Fibroblast of skin of abdomen (primary cell): ENCODE measurements around the gene NEK7.
"Not testable (repeated sequence)": the region's sequence is repeated elsewhere in the genome, so short reads cannot be mapped to it uniquely, and the experiment has no call there.

Source experiments
- DNase-seq: peaks from one replicate; pipeline ENCODE4 v3.0.0-alpha.2; 2013

NEK7 gene

DNA sequence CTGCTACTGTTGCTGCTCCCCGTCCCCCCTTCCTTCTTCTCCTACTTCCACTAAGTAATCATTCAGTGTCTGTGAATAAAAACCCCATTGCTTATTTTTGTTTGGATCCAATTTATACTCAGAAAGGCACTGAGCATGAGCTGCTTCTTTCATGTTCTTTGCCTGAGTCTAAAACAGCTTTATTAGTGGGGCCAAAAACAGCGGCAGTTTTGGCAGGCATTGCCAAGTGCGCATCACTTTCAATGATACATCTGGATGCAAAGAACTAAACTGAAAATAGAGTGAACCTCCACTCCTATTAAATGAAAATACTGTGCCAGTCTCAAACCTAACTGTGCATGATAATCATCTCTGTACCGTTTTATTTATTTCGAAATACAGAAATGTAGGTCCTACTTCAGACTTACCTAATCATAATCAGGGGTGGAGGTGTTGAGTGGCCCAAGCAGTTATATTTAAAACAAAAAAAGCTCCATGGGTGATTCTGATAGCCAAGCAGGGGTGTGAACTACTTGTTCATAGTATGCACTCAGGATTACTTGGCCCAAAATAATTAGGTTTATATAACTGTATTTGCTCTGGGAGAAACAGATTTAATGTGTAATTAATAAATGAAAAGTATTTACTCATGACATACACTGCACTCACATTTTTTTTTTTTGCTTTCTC is 48.4 kb downstream of the NEK7 start:
- peak; percentile 23 for DNase-seq

DNA sequence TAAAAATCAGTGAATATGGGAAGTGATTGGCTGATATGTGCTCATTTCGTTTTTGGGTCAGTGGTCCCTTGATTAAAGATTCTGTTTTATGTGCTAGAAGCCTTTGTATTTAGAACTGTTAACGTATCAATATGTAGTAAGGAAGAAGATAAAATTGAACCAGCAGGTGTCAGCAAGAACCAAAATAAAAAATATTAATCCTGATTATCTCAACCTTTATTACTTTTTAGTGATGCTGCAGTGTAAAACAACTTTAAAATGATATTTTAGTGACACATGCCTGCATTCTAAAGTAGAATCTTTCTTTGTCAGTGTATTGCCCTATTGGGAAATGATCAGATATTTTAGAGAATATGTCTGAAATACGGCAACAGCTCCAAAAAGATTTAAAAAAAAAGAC is 49.5 kb downstream of the NEK7 start:
- DNase-seq: no peak

DNA sequence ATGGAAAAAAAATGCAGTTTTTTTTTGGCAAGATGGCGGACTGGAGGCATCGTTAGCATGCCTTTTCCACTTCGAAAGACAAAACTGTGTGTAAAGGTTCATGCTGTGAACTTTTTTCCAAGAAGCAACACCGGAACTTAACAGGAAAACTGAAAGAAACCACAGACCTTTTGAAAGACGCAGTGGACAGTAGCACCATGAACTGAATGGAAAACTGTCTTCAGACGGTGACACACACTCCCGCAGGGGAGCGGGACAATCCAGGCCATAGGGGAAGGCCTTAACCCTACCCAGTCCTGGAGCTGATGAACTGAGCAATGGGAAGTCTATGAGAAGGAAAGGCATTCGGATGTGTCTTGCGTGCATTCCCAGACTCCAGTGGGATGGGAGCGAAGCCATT is 54.9 kb downstream of the NEK7 start:
- no peak for DNase-seq

DNA sequence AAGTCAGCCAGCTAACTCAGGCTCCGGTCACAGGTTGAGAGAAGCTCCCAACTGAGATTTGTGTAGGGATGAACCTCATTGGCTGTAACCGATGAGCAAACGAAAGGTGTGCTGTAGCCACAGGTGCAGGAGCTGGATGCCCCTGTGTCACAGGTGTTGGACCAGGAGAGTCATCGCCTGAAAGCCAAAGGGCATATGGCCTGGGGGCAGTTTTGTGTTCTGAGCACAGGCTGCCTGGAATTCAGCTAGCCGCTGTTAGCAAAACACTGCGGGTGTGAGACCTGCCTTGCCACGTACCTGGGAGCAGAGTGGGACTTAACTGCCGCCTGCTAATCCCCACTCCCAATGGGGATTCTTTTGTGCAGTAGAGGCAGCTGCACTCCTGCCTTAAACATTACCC is 55.3 kb downstream of the NEK7 start:
- no peak for DNase-seq

DNA sequence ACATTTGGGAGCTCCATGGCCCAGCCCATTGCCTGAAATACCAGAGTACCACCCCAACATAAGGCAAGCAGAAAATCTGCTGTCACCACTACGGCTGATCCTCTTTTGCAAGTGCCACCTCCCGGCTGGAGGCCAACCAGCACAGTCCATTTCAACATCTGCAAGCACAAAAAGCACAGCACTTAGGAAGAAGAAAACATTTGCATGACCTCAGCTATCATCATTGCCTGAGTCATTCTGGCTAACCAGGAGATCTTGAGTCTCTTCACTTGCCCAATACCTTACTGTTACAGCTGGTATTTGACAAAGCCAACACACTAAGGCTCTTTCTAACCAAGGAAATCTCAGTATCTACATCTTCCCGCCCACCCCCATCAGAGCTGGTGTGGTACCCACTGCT is 55.9 kb downstream of the NEK7 start:
- DNase-seq: peak; percentile 73

DNA sequence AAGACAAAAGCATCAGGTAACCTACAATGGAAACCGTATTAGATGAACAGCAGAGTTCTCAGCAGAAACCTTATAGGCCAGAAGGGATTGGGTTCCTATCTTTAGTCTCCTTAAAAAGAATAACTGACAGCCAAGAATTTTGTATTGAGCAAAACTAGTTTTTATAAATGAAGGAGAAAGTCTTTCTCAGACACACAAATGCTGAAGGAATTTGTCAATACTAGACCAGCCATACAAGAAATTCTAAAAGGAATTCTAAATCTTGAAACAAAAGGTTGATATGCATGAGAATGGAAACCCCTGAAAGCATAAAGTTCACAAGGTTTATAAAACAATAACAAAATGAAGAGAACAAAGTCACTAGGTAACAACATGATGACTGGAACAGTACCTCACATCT is 58.1 kb downstream of the NEK7 start:
- DNase-seq: no peak

DNA sequence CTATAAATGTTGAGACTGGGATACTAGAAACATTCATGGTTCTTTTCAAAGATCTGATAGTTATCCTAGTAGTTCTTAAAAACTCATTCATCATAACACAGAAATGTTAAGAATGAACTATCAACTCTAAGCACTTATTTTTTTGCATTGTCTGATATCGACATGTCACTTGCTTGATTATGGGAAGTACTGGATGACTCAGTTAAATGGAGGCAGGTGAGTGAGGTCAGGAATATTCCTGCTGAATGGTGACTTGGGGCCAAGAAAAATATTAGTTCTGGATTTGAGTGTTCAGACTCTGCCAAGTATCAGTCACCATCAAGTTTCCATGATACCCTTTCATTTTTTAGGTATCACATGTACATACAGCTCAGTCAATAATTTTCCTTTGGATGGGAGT is 63.6 kb downstream of the NEK7 start:
- peak; percentile 74 for DNase-seq

DNA sequence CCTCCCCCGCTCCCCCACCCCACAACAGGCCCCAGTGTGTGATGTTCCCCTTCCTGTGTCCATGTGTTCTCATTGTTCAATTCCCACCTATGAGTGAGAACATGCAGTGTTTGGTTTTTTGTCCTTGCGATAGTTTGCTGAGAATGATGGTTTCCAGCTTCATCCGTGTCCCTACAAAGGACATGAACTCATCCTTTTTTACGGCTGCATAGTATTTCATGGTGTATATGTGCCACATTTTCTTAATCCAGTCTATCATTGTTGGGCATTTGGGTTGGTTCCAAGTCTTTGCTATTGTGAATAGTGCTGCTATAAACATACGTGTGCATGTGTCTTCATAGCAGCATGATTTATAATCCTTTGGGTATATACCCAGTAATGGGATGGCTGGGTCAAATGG is 70.2 kb downstream of the NEK7 start:
- not testable (repeated sequence) for DNase-seq

DNA sequence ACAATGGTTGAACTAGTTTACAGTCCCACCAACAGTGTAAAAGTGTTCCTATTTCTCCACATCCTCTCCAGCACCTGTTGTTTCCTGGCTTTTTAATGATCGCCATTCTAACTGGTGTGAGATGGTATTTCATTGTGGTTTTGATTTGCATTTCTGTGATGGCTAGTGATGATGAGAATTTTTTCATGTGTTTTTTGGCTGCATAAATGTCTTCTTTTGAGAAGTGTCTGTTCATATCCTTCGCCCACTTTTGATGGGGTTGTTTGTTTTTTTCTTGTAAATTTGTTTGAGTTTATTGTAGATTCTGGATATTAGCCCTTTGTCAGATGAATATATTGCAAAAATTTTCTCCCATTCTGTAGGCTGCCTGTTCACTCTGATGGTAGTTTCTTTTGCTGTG is 70.7 kb downstream of the NEK7 start:
- DNase-seq: not testable (repeated sequence)

DNA sequence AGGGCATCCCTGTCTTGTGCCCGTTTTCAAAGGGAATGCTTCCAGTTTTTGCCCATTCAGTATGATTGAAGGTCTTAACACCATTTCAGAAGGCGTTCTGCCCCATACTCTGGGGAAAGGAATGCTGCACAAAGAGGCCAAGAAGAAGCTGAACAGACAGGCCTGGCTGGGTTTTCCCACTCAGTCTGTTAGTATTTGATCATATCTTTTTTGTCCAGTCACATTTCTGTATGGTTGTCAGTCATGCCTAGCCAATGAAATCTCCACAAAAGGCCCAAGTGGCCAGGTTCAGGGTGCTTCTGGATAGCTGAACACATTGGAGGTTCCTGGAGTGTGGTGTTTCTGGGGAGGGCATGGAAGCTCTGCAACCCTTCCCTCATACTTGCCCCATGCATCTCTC is 72.1 kb downstream of the NEK7 start:
- DNase-seq: no peak

DNA sequence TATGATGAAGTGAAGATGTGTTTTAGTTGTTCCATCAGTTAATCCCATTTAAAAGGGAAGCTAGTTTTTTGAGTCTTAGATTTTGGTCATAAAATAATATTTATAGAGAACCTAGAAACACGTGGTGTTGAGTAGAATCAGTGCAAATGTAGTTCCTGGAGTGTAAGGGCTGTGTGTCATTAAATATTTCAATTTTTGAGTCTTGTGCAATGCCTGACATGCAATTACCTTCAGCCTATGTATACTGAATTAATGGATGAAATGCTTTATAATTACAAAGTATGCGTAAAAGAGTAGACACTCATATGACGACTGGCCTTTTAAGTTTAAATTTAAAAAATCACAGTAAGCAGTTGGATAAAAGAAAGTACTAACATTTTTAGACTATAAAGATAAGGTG is 75.0 kb downstream of the NEK7 start:
- DNase-seq: no peak

DNA sequence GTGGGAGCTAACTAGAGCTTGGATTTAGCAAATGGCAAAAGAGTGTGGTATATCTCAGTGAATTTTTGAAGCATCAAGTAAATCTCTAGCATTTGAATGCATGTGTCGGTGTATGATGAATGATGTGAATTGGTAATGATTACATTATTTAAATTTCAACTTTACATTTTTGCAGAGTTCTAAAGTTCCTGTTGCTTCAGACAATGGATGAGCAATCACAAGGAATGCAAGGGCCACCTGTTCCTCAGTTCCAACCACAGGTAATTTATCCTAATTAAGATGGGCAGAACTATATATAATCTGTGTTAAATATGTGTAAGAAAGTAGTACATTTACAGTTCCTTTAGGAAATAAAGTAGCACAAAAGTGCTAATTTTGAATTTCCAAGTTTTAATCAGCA is 75.6 kb downstream of the NEK7 start:
- peak; percentile 9 for DNase-seq

DNA sequence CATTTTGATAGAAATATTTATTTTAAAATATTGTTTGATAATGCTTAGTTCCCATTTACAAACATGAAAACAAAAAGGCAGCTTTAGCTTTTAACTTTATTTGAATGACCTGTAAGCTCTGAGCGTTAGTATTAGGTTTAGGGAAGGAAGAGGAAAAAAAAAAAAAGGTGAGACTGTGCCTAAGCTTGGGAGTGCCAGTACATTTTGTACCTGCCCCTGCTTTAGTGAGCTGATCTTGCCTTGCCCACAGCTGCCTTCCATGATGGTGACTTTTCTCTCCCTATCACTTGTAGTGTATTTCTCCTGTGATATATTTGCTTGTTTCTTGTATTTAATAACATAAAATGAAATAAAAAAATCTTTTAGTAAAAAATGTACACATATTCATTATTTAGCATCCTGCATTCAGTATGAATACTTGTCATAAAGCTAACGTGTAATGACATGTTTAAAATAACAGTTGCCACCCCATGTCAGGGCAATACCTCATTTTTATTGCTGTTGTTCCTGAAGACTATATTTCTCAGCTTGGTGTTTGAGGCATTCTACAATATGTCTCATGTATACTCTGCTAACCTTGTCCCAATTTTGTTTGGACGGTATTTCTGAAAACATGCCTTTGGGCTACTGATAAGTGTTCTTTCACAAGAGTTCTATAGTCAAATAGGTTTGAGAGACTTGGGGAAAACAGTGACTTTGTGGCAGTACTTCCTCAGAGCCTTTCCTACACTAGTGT is 76.3 kb downstream of the NEK7 start:
- no peak for DNase-seq

DNA sequence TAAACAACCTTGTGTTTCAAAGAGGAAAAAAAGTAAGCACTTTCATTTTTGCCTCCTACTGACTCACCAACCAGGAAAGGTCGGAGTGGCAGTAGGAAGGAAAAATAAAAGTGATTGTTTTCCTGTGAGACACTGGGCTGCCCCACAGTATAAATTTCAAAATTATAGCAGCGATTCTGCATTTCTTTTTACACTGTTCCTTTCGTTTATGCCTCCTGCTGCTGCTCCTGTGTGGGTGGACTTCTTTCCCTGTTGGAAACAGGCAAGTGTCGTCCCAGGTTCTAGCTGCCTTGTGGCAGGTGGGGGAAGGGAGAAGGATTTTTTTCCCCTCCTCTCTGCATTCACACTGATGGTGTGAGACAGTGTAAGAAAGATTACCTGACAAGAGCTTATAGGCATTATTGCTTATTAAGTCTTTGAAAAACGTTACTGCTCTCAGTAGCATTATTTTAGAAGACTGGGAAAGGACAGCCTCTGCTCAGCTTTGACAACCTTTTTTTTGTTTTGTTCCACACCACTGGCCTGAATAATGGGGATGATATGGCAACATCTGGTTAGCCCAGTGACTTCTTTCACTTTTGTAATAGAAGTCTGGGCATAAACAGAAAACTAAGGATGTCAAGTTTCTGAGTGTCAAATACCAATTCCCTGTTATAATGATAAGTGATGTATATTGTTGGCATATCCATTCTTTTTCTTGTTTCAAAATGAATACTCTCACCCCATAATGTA is 77.9 kb downstream of the NEK7 start:
- peak; percentile 13 for DNase-seq

DNA sequence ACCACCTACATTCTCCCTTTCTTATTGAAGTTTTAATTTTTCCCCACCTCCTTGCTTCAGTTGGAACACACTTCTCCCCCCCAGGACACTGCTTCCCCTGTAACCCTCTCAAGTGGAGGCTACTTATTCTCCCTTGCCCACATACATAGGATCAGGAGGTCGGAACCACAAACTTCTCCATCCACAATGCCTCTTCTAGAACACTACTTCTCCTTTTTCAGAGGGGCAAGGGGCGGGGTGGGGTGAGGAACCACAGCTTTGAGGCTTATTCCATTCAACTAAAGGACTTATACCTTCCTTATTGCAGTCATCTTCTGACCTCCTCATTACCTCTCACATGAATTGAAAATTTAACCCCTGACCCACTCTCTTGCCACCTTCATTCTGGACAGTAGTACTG is 81.3 kb downstream of the NEK7 start:
- DNase-seq: no peak

DNA sequence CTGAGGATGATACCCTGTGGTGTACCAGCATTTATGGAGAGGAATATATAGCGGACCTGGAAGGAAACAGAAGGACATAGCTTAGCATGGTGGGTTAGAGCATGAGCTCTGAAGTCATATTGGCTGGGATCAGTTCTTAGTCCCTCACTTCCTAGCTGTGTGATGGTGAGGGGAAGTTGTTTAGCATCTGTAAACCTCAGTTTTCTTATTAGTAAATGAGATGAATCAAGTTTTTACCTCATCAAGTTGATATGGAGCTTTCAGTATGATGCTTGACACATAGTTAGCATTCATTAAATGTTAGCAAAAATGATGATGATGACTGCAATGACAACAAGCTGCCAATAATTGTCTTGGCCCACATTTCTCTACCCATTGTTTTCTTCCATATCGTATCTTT is 84.8 kb downstream of the NEK7 start:
- DNase-seq: no peak

DNA sequence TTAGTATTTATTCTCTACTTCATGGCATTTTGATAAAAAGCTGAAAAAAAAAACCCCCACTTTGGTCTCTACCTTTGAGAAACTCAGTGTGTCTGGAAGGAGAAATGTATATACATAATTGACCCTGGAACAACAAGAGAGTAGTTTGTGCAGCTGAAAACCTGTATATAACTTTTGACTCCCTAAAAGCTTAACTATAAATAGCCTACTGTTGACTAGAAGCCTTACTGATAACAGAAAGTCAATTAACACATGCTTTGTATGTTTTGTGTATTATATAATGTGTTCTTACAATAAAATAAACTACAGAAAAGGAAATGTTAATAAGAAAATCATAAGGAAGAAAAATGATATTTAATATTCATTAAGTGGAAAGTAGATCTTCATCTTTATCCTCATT is 88.0 kb downstream of the NEK7 start:
- no peak for DNase-seq

DNA sequence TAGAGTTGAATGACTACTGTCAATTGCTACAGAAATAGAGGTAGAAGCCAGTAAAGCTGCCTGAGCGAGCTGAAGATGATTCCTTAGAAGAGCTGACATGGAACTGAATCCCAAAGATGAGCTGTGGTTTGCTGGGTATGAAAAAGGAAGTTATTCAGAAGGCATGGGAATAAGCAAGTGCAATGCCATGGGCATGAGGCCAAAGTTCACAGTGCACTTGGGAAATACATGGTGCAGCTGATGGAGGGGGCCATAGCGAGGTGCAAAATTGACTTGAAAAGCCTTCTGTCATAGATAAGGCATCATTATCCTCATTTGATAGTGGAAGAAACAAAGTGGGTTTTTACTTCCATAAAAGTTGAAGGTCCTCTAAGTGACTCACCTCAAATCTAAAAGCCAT is 88.6 kb downstream of the NEK7 start:
- DNase-seq: no peak

DNA sequence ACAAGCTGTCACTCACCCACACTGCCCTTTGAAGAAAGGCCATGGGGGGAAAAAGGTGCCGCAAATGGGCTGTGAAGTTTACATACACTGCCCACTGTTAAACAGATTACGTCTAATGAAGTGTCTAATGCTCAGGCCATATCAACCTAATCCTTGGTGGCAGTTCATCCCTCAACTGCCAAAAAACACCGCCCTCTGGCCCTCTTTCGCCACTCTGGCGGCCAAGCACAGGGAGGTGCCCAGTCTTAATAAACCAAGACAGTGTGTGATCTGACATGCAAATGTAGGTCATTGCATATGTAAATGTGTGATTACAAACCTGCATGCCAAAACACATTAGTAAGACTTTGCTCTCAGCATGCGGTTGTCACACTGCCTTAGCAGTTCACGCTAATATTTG is 89.5 kb downstream of the NEK7 start:
- no peak for DNase-seq

DNA sequence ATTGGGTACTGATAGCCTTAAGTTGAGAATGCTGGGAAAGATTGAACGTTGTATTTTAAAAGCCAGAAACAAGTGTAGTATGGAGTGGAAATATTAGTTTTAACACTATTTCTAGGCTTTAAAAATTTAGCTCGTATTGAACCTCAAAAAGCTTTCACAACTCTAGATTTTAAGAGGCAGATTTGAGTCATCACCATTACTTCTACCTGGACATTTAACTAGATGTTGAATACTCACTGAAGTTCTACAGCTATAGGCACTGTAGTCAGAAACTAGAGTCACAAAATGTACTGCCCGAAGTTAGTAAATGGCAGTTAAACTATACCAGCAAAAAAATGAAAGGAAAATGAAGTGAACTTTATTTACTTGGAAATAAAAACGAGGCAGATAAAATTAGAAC is 96.5 kb downstream of the NEK7 start:
- no peak for DNase-seq

DNA sequence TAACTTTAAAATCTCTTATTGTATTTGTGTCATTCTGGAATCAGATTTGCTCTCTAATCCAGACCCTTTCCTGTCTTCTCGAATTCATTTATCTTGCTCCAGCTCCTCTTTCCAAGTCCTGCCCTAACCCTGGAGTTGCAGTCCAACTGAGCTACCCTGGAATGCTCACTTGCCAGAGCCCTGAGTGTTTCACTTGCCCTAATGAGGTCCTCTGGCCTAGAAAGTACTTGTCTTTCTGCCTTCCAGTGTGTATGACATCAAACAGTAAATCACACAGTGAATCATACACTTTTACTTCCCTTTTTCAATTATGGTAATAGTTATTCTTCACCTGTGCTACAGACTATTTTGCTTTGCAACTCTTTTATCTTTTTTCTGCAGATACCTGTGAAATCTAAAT is 96.9 kb downstream of the NEK7 start:
- peak; percentile 66 for DNase-seq

DNA sequence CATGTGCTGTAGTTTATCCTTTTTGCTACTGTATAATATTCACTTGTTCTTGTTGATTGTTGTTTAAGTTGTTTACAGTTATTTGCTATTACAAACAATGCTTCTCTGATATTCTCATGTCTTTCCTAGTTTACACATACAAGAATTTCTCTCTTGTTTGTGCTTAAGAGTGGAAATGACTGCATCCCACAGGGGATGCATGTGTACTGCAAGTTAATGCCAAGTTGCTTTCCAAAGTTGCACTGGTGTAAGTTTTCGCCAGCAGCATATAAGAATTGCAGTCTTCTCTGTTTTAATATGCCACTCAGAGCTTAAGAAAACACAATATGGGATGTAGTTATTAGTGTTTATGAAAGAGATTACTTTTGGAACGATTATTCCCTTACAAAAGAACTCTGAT is 97.7 kb downstream of the NEK7 start:
- no peak for DNase-seq

DNA sequence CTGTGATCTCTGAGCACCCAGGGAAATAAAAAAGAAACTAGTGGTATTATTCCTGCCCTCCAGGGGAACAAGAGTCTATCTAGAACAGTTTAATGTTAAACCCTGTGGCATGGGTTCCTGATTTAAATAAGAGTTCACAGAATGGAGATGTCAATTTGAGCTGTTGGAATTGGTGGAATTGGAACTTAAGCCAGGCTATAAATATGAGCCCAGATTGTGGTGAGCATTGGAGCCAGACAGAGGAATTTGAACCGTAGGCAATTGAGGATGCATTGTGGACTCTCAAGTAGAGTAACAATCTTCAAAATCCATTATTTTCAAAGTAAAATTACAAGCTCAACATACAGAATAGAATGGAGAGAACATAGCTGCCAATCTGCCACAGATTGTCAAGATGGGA is 98.2 kb downstream of the NEK7 start:
- DNase-seq: peak; percentile 30

DNA sequence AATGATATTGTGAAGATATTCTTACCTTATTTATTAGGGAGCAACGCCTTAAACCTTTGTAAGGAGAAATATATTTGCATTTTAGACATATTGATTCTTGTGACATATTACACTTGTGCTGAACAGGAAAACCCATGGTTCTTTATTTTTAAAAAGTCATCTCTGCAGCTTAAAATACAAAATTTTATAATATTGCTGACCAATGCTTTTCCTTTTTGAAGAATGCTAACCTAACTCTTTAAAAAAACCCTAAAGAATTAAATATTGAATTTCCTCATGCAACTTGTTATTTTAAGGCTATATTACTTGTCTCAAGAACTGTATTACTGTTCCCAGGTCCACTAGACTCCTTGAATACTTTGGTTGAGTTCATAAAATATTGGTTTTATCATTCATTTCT is 99.0 kb downstream of the NEK7 start:
- DNase-seq: no peak
